GM12878 (cell line): ENCODE results near the gene CYP20A1. TPM values are rescaled to one million over a fixed set of nuclear protein-coding genes. Genes with fewer than 3 reads are reported as not detected.

Experiments used
- ATAC-seq: fragments of 200-7000 bp; cut with Tn5 transposase; 3 replicates; pipeline ENCODE4 v1.9.1; 2020; ENCODE audit warnings: mild to moderate bottlenecking, moderate library complexity
- BruUV-seq: library from RNA; stranded (reverse); fragments of 400-500 nt; replicated peaks from 2 replicates; lab custom pipeline; 2021; lab: Mats Ljungman, UMichigan
- CTCF ChIA-PET: fragments of 300-600 bp; sonication (Branson Sonifier 250); formaldehyde crosslinking; extraction: SDS; loops from one replicate; lab custom pipeline; 2021; ENCODE audit warnings: inconsistent platforms; lab: Yijun Ruan, JAX
- POLR2A ChIA-PET: fragments of 350-600 bp; formaldehyde crosslinking; extraction: SDS; loops from one replicate; lab custom pipeline; 2021; ENCODE audit warnings: inconsistent platforms; lab: Charles Lee
- RAD21 ChIA-PET: fragments of 300-600 bp; sonication (Branson Sonifier 250); formaldehyde crosslinking; loops from one replicate; lab custom pipeline; 2023; ENCODE audit warnings: antibody characterized with exemption; ENCODE audit not compliant: unreplicated experiment; lab: Charles Lee
- SMC1A ChIA-PET: fragments of 300-600 bp; sonication (Branson Sonifier 250); formaldehyde crosslinking; loops from one replicate; lab custom pipeline; 2023; ENCODE audit not compliant: unreplicated experiment, uncharacterized antibody; lab: Charles Lee
- DNase-seq: peaks from one replicate; pipeline ENCODE4 v3.0.0-alpha.2; 2011; ENCODE audit warnings: low read depth, low spot score
- FAIRE-seq: peaks from 3 replicates; lab custom pipeline; 2011; peaks lifted over from hg19 to GRCh38; lab: Jason Lieb, UNC
- H2AFZ ChIP-seq: 2 replicates; pipeline ENCODE4 v1.6.0; 2011; ENCODE audit warnings: low read depth, low read length, control low read depth; ENCODE audit not compliant: control insufficient read depth
- H3K27ac ChIP-seq: 2 replicates; pipeline ENCODE4 v1.5.1; 2011; ENCODE audit warnings: control low read depth; ENCODE audit not compliant: control insufficient read depth, insufficient read depth
- H3K27me3 ChIP-seq, 2 experiments: replicated peaks in 1 of 2; 2 replicates each; pipeline versions ENCODE4 v1.6.0 to v1.6.1; 2011; ENCODE audit warnings: low read length in 1 of 2; ENCODE audit not compliant: control insufficient read depth in 2 of 2, insufficient read depth in 2 of 2
- H3K36me3 ChIP-seq, 2 experiments: 2 replicates each; pipeline ENCODE4 v1.5.1; 2011; ENCODE audit warnings: low read length in 1 of 2; ENCODE audit not compliant: control insufficient read depth in 2 of 2, insufficient read depth in 2 of 2
- H3K4me1 ChIP-seq: 2 replicates; pipeline ENCODE4 v1.6.1; 2011; ENCODE audit warnings: mild to moderate bottlenecking, low read length, moderate library complexity, mixed read lengths; ENCODE audit not compliant: control insufficient read depth, insufficient read depth
- H3K4me2 ChIP-seq: 2 replicates; pipeline ENCODE4 v1.6.0; 2011; ENCODE audit warnings: control low read depth; ENCODE audit not compliant: control insufficient read depth, insufficient read depth
- H3K4me3 ChIP-seq: fragments of 200-600 bp; sonication (generic); 2 replicates; pipeline ENCODE4 v1.5.1; 2016
- H3K79me2 ChIP-seq: 2 replicates; pipeline ENCODE4 v1.6.0; 2011; ENCODE audit warnings: low read length; ENCODE audit not compliant: control insufficient read depth, insufficient read depth
- H3K9ac ChIP-seq: 2 replicates; pipeline ENCODE4 v1.8.0; 2011; ENCODE audit warnings: low read length, control low read depth, mixed read lengths; ENCODE audit not compliant: control insufficient read depth, insufficient read depth
- H3K9me3 ChIP-seq: replicated peaks from 3 replicates; pipeline ENCODE4 v1.5.1; 2011; ENCODE audit warnings: mild to moderate bottlenecking, low read length; ENCODE audit not compliant: control insufficient read depth, insufficient read depth
- H4K20me1 ChIP-seq: 2 replicates; pipeline ENCODE4 v1.6.0; 2011; ENCODE audit not compliant: control insufficient read depth, insufficient read depth
- E2F8 ChIP-seq: fragments of 450-650 bp; IDR thresholded peaks from 2 replicates; pipeline ENCODE4 v1.6.1; 2018; ENCODE audit warnings: mild to moderate bottlenecking, low read depth, moderate library complexity; ENCODE audit not compliant: partially characterized antibody
- HDAC2 ChIP-seq: fragments of 200-600 bp; sonication (generic); IDR thresholded peaks from 2 replicates; pipeline ENCODE4 v1.6.1; 2017
- IKZF2 ChIP-seq, 2 experiments: fragments of 450-650 bp; IDR thresholded peaks; 2 replicates each; pipeline ENCODE4 v1.6.1; 2017; ENCODE audit warnings: mild to moderate bottlenecking in 2 of 2, moderate library complexity in 2 of 2
- MAX ChIP-seq: IDR thresholded peaks from 2 replicates; pipeline ENCODE4 v1.6.1; 2012; ENCODE audit warnings: low read depth, low read length, improper control_type of control experiment
- POLR2AphosphoS5 ChIP-seq: IDR thresholded peaks from 2 replicates; pipeline ENCODE4 v1.6.1; 2011; ENCODE audit warnings: mild to moderate bottlenecking, low read length, inconsistent platforms
- RELB ChIP-seq: fragments of 450-650 bp; IDR thresholded peaks from 2 replicates; pipeline ENCODE4 v1.6.1; 2017; ENCODE audit warnings: low read depth, mild to moderate bottlenecking, moderate library complexity
- SIN3A ChIP-seq: IDR thresholded peaks from 2 replicates; pipeline ENCODE4 v1.6.1; 2012; ENCODE audit warnings: low read depth, low read length, improper control_type of control experiment
- SKIL ChIP-seq: fragments of 450-650 bp; IDR thresholded peaks from 2 replicates; pipeline ENCODE4 v1.6.1; 2017; ENCODE audit warnings: mild to moderate bottlenecking, low read depth, inconsistent platforms; ENCODE audit not compliant: poor library complexity, severe bottlenecking
- ZBTB33 ChIP-seq: fragments of 450-650 bp; IDR thresholded peaks from 2 replicates; pipeline ENCODE4 v1.6.1; 2017; ENCODE audit warnings: mild to moderate bottlenecking
- ZBTB40 ChIP-seq: fragments of 450-650 bp; IDR thresholded peaks from 2 replicates; pipeline ENCODE4 v1.6.1; 2016; ENCODE audit warnings: mild to moderate bottlenecking, moderate library complexity, borderline replicate concordance
- ZSCAN29 ChIP-seq: fragments of 450-650 bp; IDR thresholded peaks from 2 replicates; pipeline ENCODE4 v1.6.1; 2017; ENCODE audit warnings: mild to moderate bottlenecking, moderate library complexity
- WGBS: methylation state at CpG from one replicate; pipeline ENCODE4 v1.1.6; 2016; ENCODE audit warnings: low lambda C conversion rate; ENCODE audit not compliant: insufficient replicate concordance, insufficient coverage; ENCODE audit errors: missing lambda C conversion rate; 5-methylcytosine and 5-hydroxymethylcytosine counted together
- in situ Hi-C: fragments of 300-500 bp; cut with MboI; formaldehyde crosslinking; loops from 9 replicates; pipeline ENCODE4 v1.14.3; 2018; ENCODE audit warnings: mixed read lengths
- intact Hi-C: fragments of 100-400 bp; cut with micrococcal nuclease; formaldehyde crosslinking; loops from one replicate; pipeline ENCODE4 v1.14.2; 2022; ENCODE audit not compliant: unreplicated experiment
- polyA plus RNA-seq, 11 experiments: library from polyadenylated mRNA; depleted of rRNA in 4 of 11; unstranded in 6 of 11; stranded (reverse) in 5 of 11; fragments of >200 nt; fragmentation: Nextera tagmentation in 4 of 11; fragmentation: Illumina TruSeq in 1 of 11; extraction: Ambion mirVana in 4 of 11; extraction: Trizol in 1 of 11; gene quantifications; 1 replicate in 1 of 11; 2 replicates in 10 of 11; pipeline versions ENCODE4 v1.2.1 to v1.2.3, GENCODE V29; 2011 to 2016; ENCODE audit warnings: inconsistent platforms in 2 of 11, missing spikeins in 2 of 11, low read depth in 1 of 11
- total RNA-seq, 4 experiments: library from RNA; depleted of rRNA in 3 of 4; stranded (reverse); fragments of >200 nt in 3 of 4; fragmentation: Illumina TruSeq in 1 of 4; extraction: Trizol in 1 of 4; gene quantifications; 2 replicates each; pipeline versions ENCODE4 v1.2.1 to v1.2.3, GENCODE V29; 2013 to 2021

Gene CYP20A1
- total and polyA plus RNA-seq, 10 of the 15 experiments (the other 5 are each of a cell fraction or from before 2014, with no cell fraction given): 8.3 to 19.1 (median 12.9) TPM

- intact Hi-C loops (no loop called here), in situ Hi-C loops (no loop called here)
- 0% methylated on average over 1 of the region's 1 CpG for WGBS
- Histone ChIP-seq H3K27me3 (no peaks in the 10 kb centered on the region), H3K4me1 (no peaks in the 10 kb centered on the region), H3K9me3 (no peaks in the 10 kb centered on the region), H3K36me3 (no peaks in the 10 kb centered on the region), H4K20me1 (no peaks in the 10 kb centered on the region), H2AFZ (no peak overlapping the region), H3K9ac (no peak overlapping the region), H3K4me2 (no peak overlapping the region), H3K4me3 (no peak overlapping the region), H3K79me2 (peaks cover 28% of the 10 kb centered on the region), H3K27ac (no peak overlapping the region)
- no peak for ATAC-seq
- no TSS peak for BruUV-seq
- CTCF ChIA-PET: no interaction called here
- POLR2A ChIA-PET: interaction anchor here (0.6 to 1.2 kb wide), 2 partner anchors 9 to 87 kb away, joined by 3 read pairs; no protein-coding TSS in a partner anchor
- no peak for FAIRE-seq
- DNase-seq: no peak
- SMC1A ChIA-PET: no interaction called here
- RAD21 ChIA-PET: no interaction called here
- TF ChIP-seq ZSCAN29 (no peak), HDAC2 (no peak), IKZF2 (IDR thresholded peaks at IDR 0.05) (no peak), SKIL (no peak), SIN3A (no peak), ZBTB40 (no peak), MAX (no peak), ZBTB33 (no peak), POLR2AphosphoS5 (no peak), RELB (no peak), E2F8 (no peak)
These were observed 87.5 kb downstream of the CYP20A1 start for GRCh38 chr2:203326356-203326755.
